ENCODE data around the gene KRTAP25-1.

Gene KRTAP25-1

GRCh38 chr21:30249936-30250335 is 39.4 kb downstream of the KRTAP25-1 start:
- DNase-seq: no peak

- DNase-seq: no peak
Measured at GRCh38 chr21:30248844-30249243, 40.5 kb downstream of the KRTAP25-1 start.

DNA sequence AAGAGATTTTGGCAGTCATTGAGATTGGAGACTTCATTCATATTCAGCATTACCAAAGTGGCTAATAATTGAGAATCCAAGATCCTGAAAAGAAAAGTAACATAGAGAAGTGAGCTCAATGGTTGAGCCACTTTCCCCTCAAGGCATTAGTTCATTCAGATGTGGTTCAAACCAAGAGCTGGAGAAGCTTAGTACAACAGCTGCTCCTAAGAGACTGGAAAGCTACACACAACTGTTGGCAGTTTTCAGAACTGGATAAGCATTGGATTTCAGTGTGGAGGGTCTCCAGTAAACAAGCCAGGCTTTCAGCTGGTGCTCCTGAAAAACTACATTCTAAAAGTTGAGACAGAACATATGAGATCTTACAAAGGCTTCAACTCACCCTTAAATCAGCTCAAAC is 44.3 kb downstream of the KRTAP25-1 start:
- no peak for DNase-seq

GRCh38 chr21:30243691-30244090 is 45.6 kb downstream of the KRTAP25-1 start:
- DNase-seq: no peak

DNA sequence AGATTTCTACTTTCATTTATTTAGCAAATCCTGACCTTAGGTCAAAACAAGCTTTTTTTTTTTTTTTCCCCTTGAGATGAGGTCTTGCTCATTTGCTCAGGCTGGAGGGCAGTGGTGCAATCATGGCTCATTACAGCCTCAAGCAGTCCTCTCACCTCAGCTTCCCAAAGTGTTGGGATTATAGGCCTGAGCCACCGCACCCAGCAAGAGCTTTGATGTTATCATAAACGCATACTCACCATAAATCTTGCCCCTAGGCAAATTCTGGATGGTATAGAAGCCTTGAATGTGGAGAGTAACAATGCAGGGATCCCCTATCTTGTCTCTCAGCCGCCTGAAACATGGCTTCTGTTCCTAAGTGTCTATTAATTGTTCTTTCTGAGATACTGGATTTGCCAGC is 48.7 kb downstream of the KRTAP25-1 start:
- no peak for DNase-seq

Data from nucleus accumbens (tissue), 56 donors.